H9 (cell line): ENCODE measurements around the gene HECW1. TPM values are rescaled to one million over a fixed set of nuclear protein-coding genes. Genes with fewer than 3 reads are reported as not detected.
"Not testable (repeated sequence)": the region's sequence is repeated elsewhere in the genome, so short reads cannot be mapped to it uniquely, and the experiment has no call there.

Source experiments
- DNase-seq: peaks from one replicate; pipeline ENCODE4 v3.0.0-alpha.2; 2017
- H2AFZ ChIP-seq: one replicate; pipeline ENCODE4 v1.6.1; 2013; ENCODE audit warnings: mild to moderate bottlenecking, low read length, control low read depth, moderate library complexity
- H2AK5ac ChIP-seq: 2 replicates; pipeline ENCODE4 v1.6.1; 2013; ENCODE audit warnings: low read length, control low read depth, mixed read lengths; ENCODE audit not compliant: insufficient read length
- H2BK120ac ChIP-seq: one replicate; pipeline ENCODE4 v1.6.1; 2013; ENCODE audit warnings: low read depth, mild to moderate bottlenecking, low read length, control low read depth, inconsistent platforms; ENCODE audit not compliant: poor library complexity, severe bottlenecking
- H2BK12ac ChIP-seq: 2 replicates; pipeline ENCODE4 v1.6.1; 2013; ENCODE audit warnings: low read length, control low read depth, mixed read lengths, low read depth; ENCODE audit not compliant: insufficient read length
- H2BK15ac ChIP-seq: 2 replicates; pipeline ENCODE4 v1.6.1; 2013; ENCODE audit warnings: low read depth, low read length, control low read depth
- H2BK20ac ChIP-seq: one replicate; pipeline ENCODE4 v1.6.1; 2013; ENCODE audit warnings: low read depth, mild to moderate bottlenecking, low read length, control low read depth, inconsistent platforms; ENCODE audit not compliant: poor library complexity, severe bottlenecking
- H2BK5ac ChIP-seq: 2 replicates; pipeline ENCODE4 v1.6.1; 2013; ENCODE audit warnings: low read length, control low read depth, mixed read lengths; ENCODE audit not compliant: insufficient read length
- H3K14ac ChIP-seq: 2 replicates; pipeline ENCODE4 v1.6.1; 2013; ENCODE audit warnings: low read length, control low read depth; ENCODE audit not compliant: insufficient read depth
- H3K18ac ChIP-seq: 2 replicates; pipeline ENCODE4 v1.6.1; 2013; ENCODE audit warnings: low read depth, mild to moderate bottlenecking, mixed read lengths, low read length, control low read depth; ENCODE audit not compliant: insufficient read length
- H3K23ac ChIP-seq: 2 replicates; pipeline ENCODE4 v1.6.1; 2013; ENCODE audit warnings: low read length, control low read depth, mixed read lengths, low read depth; ENCODE audit not compliant: insufficient read length
- H3K23me2 ChIP-seq: 2 replicates; pipeline ENCODE4 v1.6.1; 2013; ENCODE audit warnings: low read depth, mild to moderate bottlenecking, mixed read lengths, low read length, control low read depth; ENCODE audit not compliant: insufficient read length, poor library complexity, severe bottlenecking
- H3K27ac ChIP-seq: 2 replicates; pipeline ENCODE4 v1.5.1; 2013; ENCODE audit warnings: low read length, control low read depth, mixed read lengths, low read depth; ENCODE audit not compliant: insufficient read length
- H3K27me3 ChIP-seq: 2 replicates; pipeline ENCODE4 v1.6.1; 2013; ENCODE audit warnings: low read length, control low read depth, inconsistent platforms; ENCODE audit not compliant: insufficient read depth
- H3K4ac ChIP-seq: 2 replicates; pipeline ENCODE4 v1.6.1; 2013; ENCODE audit warnings: low read depth, mild to moderate bottlenecking, control low read depth, inconsistent platforms, low read length, moderate library complexity
- H3K4me1 ChIP-seq: 2 replicates; pipeline ENCODE4 v1.6.1; 2013; ENCODE audit warnings: low read length, control low read depth, inconsistent platforms; ENCODE audit not compliant: insufficient read depth
- H3K4me2 ChIP-seq: 2 replicates; pipeline ENCODE4 v1.6.1; 2013; ENCODE audit warnings: low read length, control low read depth, mixed read lengths; ENCODE audit not compliant: insufficient read length, insufficient read depth
- H3K56ac ChIP-seq: 2 replicates; pipeline ENCODE4 v1.6.1; 2013; ENCODE audit warnings: low read depth, mild to moderate bottlenecking, mixed read lengths, low read length, control low read depth; ENCODE audit not compliant: insufficient read length
- H3K79me1 ChIP-seq: 2 replicates; pipeline ENCODE4 v1.6.1; 2013; ENCODE audit warnings: low read depth, mild to moderate bottlenecking, moderate library complexity, low read length, control low read depth, inconsistent platforms; ENCODE audit not compliant: insufficient read depth, poor library complexity, severe bottlenecking
- H3K79me2 ChIP-seq: 2 replicates; pipeline ENCODE4 v1.6.1; 2013; ENCODE audit warnings: low read length, control low read depth, inconsistent platforms; ENCODE audit not compliant: insufficient read depth
- H3K9ac ChIP-seq: 2 replicates; pipeline ENCODE4 v1.6.1; 2013; ENCODE audit warnings: low read length, control low read depth, mixed read lengths; ENCODE audit not compliant: insufficient read length; ENCODE audit errors: extremely low read depth
- H3K9me3 ChIP-seq: one replicate; pipeline ENCODE4 v1.6.1; 2013; ENCODE audit warnings: low read depth, low read length, inconsistent platforms; ENCODE audit not compliant: control insufficient read depth
- H3T11ph ChIP-seq: one replicate; pipeline ENCODE4 v1.6.1; 2013; ENCODE audit warnings: mild to moderate bottlenecking, low read length, control low read depth, inconsistent platforms
- H4K20me1 ChIP-seq: one replicate; pipeline ENCODE4 v1.6.1; 2013; ENCODE audit not compliant: control insufficient read depth, insufficient read length, insufficient read depth
- H4K5ac ChIP-seq: 2 replicates; pipeline ENCODE4 v1.6.1; 2013; ENCODE audit warnings: low read depth, mild to moderate bottlenecking, mixed read lengths, low read length, control low read depth; ENCODE audit not compliant: insufficient read length
- H4K8ac ChIP-seq: replicated peaks from 2 replicates; pipeline ENCODE4 v1.6.1; 2013; ENCODE audit warnings: low read length, control low read depth, mixed read lengths, low read depth; ENCODE audit not compliant: insufficient read length
- H4K91ac ChIP-seq: 2 replicates; pipeline ENCODE4 v1.6.1; 2013; ENCODE audit warnings: low read depth, mild to moderate bottlenecking, moderate library complexity, mixed read lengths, low read length, control low read depth; ENCODE audit not compliant: insufficient read length
- H3K27ac Mint-ChIP-seq, 3 experiments: 2 replicates in 2 of 3; 3 replicates in 1 of 3; pipeline ENCODE4 v1.8.0; 2020 to 2021; ENCODE audit warnings: mixed read lengths in 3 of 3, mild to moderate bottlenecking in 1 of 3, moderate library complexity in 1 of 3
- H3K27me3 Mint-ChIP-seq: 2 replicates; pipeline ENCODE4 v1.8.0; 2021; ENCODE audit warnings: low read depth, mild to moderate bottlenecking, moderate library complexity, mixed read lengths
- H3K36me3 Mint-ChIP-seq, 3 experiments: 2 replicates in 2 of 3; 3 replicates in 1 of 3; pipeline ENCODE4 v1.8.0; 2020 to 2021; ENCODE audit warnings: low read depth in 3 of 3, mixed read lengths in 3 of 3; ENCODE audit not compliant: insufficient read depth in 1 of 3
- H3K4me1 Mint-ChIP-seq, 2 experiments: 2 replicates each; pipeline ENCODE4 v1.8.0; 2020; ENCODE audit warnings: mixed read lengths in 2 of 2
- H3K4me3 Mint-ChIP-seq, 2 experiments: 2 replicates in 1 of 2; 3 replicates in 1 of 2; pipeline ENCODE4 v1.8.0; 2020 to 2021; ENCODE audit warnings: mild to moderate bottlenecking in 2 of 2, mixed read lengths in 2 of 2, moderate library complexity in 1 of 2
- H3K9me3 Mint-ChIP-seq, 2 experiments: 2 replicates in 1 of 2; 3 replicates in 1 of 2; pipeline ENCODE4 v1.8.0; 2020; ENCODE audit warnings: mild to moderate bottlenecking in 2 of 2, mixed read lengths in 2 of 2, moderate library complexity in 1 of 2
- WGBS: extraction: QIAGEN DNeasy Blood & Tissue Kit; methylation state at CpG from one replicate; pipeline ENCODE4 v1.1.7; 2013; ENCODE audit warnings: missing lambda C conversion rate, low lambda C conversion rate, mixed read lengths; ENCODE audit not compliant: insufficient read length; ENCODE audit errors: extremely low coverage; 5-methylcytosine and 5-hydroxymethylcytosine counted together
- total RNA-seq: library from RNA; stranded (reverse); gene quantifications from 2 replicates; pipeline ENCODE4 v1.2.1, GENCODE V29; 2021

The HECW1 gene
- total RNA-seq, 1 experiment from 2014 or later: 5.0 TPM

DNA sequence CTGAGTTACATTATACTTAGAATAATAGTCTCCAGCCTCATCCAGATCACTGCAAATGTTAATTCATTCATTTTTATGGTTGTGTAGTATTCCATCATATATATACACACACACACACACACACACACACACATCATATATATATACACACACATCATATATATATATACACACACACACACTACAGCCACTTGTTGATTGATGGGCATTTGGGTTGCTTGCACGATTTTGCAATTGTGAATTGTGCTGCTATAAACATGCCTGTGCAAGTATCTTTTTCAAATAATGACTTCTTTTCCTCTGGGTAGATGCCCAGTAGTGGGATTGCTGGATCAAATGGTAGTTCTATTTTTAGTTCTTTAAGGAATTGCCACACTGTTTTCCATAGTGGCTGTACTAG lies 233.2 kb downstream of the HECW1 start:
- not testable (repeated sequence) for H3K27me3 Mint-ChIP-seq, H3K9ac ChIP-seq, H3K14ac ChIP-seq, H2BK12ac ChIP-seq, H2AK5ac ChIP-seq, H3K4ac ChIP-seq, H3K27me3 ChIP-seq, H3K4me3 Mint-ChIP-seq, H2BK20ac ChIP-seq, H3K4me2 ChIP-seq, H3K4me1 Mint-ChIP-seq, H3K56ac ChIP-seq, H4K91ac ChIP-seq, H3K79me2 ChIP-seq, H3K4me1 ChIP-seq, H2BK15ac ChIP-seq, H3K23me2 ChIP-seq, H3K27ac ChIP-seq, H2BK5ac ChIP-seq, H4K20me1 ChIP-seq, H3T11ph ChIP-seq, H3K79me1 ChIP-seq, H2AFZ ChIP-seq, H2BK120ac ChIP-seq, H4K5ac ChIP-seq, H3K27ac Mint-ChIP-seq, H3K18ac ChIP-seq, H4K8ac ChIP-seq, H3K9me3 ChIP-seq, H3K23ac ChIP-seq, DNase-seq
- peaks cover 16 to 39% (median 17%) of the 10 kb centered on the region in 3 experiments for H3K36me3 Mint-ChIP-seq
- no CpG with 5 or more reads among the region's 1 CpG for WGBS
- H3K9me3 Mint-ChIP-seq: peaks cover 23 to 28% of the 10 kb centered on the region in 2 experiments
